Non-pigmented ciliary epithelial cell (primary cell): ENCODE results near the gene KRTAP3-1.
A peak's percentile ranks its signal among the peaks of the same experiment; 100 is the strongest.
"Not testable (repeated sequence)": the region's sequence is repeated elsewhere in the genome, so short reads cannot be mapped to it uniquely, and the experiment has no call there.

ENCODE experiments used
- DNase-seq: peaks from one replicate; pipeline ENCODE4 v3.0.0-alpha.2; 2010; ENCODE audit warnings: low read depth

KRTAP3-1 gene

GRCh38 chr17:41008811-41009210, at the start of gene KRTAP3-1:
KRTAP3-1 (minus strand) TSS chr17:41009128; CDS start chr17:41009074, 54 bp downstream.
- no peak for DNase-seq

GRCh38 chr17:41057547-41057946, 48.6 kb upstream of the KRTAP3-1 start:
- no peak for DNase-seq

GRCh38 chr17:41055130-41055529, 46.2 kb upstream of the KRTAP3-1 start, which contains the start of gene KRTAP2-2:
KRTAP2-2 (minus strand) TSS chr17:41055230; CDS start chr17:41055211, 19 bp downstream.
- not testable (repeated sequence) for DNase-seq

GRCh38 chr17:41054556-41054955, 45.6 kb upstream of the KRTAP3-1 start:
- DNase-seq, result not testable (repeated sequence)

GRCh38 chr17:41054025-41054424, 45.1 kb upstream of the KRTAP3-1 start:
- DNase-seq, result no peak

GRCh38 chr17:41052566-41052965, 43.6 kb upstream of the KRTAP3-1 start:
- no peak for DNase-seq

- peak; percentile 67 for DNase-seq
Measured at GRCh38 chr17:41049110-41049509, 40.2 kb upstream of the KRTAP3-1 start.

GRCh38 chr17:41048441-41048840, 39.5 kb upstream of the KRTAP3-1 start:
- no peak for DNase-seq

GRCh38 chr17:41046735-41047465, 38.0 kb upstream of the KRTAP3-1 start, which contains the start of gene KRTAP2-1:
KRTAP2-1 (minus strand) TSS chr17:41047316; CDS start chr17:41047267, 49 bp downstream.
- DNase-seq, result not testable (repeated sequence)

- no peak for DNase-seq
Measured at GRCh38 chr17:41042953-41043352, 34.0 kb upstream of the KRTAP3-1 start.

- not testable (repeated sequence) for DNase-seq
Measured at GRCh38 chr17:41040783-41041571, 32.0 kb upstream of the KRTAP3-1 start, which contains the start of gene KRTAP1-1. KRTAP1-1 (minus strand) TSS chr17:41041450; CDS start chr17:41041397, 53 bp downstream.

GRCh38 chr17:41037853-41038350, 29.0 kb upstream of the KRTAP3-1 start:
- no peak for DNase-seq

GRCh38 chr17:41034346-41034935, 25.5 kb upstream of the KRTAP3-1 start, which contains the start of gene KRTAP1-3:
KRTAP1-3 (minus strand) TSS chr17:41034874; CDS start chr17:41034821, 53 bp downstream.
- DNase-seq, result not testable (repeated sequence)

- DNase-seq, result no peak
Measured at GRCh38 chr17:41029633-41030245, 20.8 kb upstream of the KRTAP3-1 start, which contains the start of gene KRTAP1-4. KRTAP1-4 (minus strand) TSS chr17:41030195; CDS start chr17:41030078, 117 bp downstream.

GRCh38 chr17:41026715-41027471, 18.0 kb upstream of the KRTAP3-1 start, which contains the start of gene KRTAP1-5:
KRTAP1-5 (minus strand) TSS chr17:41027208; CDS start chr17:41027155, 53 bp downstream.
- peak; percentile 62 for DNase-seq

GRCh38 chr17:41024697-41025096, 15.8 kb upstream of the KRTAP3-1 start:
- no peak for DNase-seq

GRCh38 chr17:41020336-41020735, 11.4 kb upstream of the KRTAP3-1 start:
- DNase-seq, result no peak

GRCh38 chr17:41019415-41019814, 10.5 kb upstream of the KRTAP3-1 start:
- DNase-seq, result no peak

- DNase-seq, result no peak
Measured at GRCh38 chr17:41018541-41018940, 9.6 kb upstream of the KRTAP3-1 start.

- no peak for DNase-seq
Measured at GRCh38 chr17:41016578-41017215, 7.8 kb upstream of the KRTAP3-1 start.
